HepG2 (cell line): ENCODE measurements around the gene NCKIPSD. TPM values are rescaled to one million over a fixed set of nuclear protein-coding genes. Genes with fewer than 3 reads are reported as not detected.

Experiments used
- ARNT2 ChIP-seq: sonication (generic); formaldehyde crosslinking; IDR thresholded peaks from 2 replicates; pipeline ENCODE4 v1.8.0; 2022; ENCODE audit warnings: mild to moderate bottlenecking, low read depth, missing genetic modification reagents, moderate library complexity
- CBX1 ChIP-seq: IDR thresholded peaks from one replicate; pipeline ENCODE4 v1.6.1; 2016; ENCODE audit warnings: antibody characterized with exemption, low read depth
- CENPX ChIP-seq: sonication (generic); formaldehyde crosslinking; IDR thresholded peaks from 2 replicates; pipeline ENCODE4 v1.9.0; 2021; ENCODE audit warnings: mild to moderate bottlenecking, missing genetic modification reagents, moderate library complexity
- DMAP1 ChIP-seq: IDR thresholded peaks from 2 replicates; pipeline ENCODE4 v1.6.1; 2016
- FLYWCH1 ChIP-seq: sonication (generic); formaldehyde crosslinking; IDR thresholded peaks from 2 replicates; pipeline ENCODE4 v1.8.1; 2023; ENCODE audit warnings: mild to moderate bottlenecking, missing genetic modification reagents
- GLI4 ChIP-seq: sonication (generic); formaldehyde crosslinking; IDR thresholded peaks from 2 replicates; pipeline ENCODE4 v1.5.1; 2020; ENCODE audit warnings: missing genetic modification reagents, mild to moderate bottlenecking, moderate library complexity, borderline replicate concordance
- HNRNPL ChIP-seq: fragments of 200-400 bp; formaldehyde crosslinking; IDR thresholded peaks from 2 replicates; pipeline ENCODE4 v1.6.1; 2017; ENCODE audit warnings: mild to moderate bottlenecking, low read depth, low read length
- HOXA7 ChIP-seq: sonication (generic); formaldehyde crosslinking; IDR thresholded peaks from 2 replicates; pipeline ENCODE4 v1.8.1; 2022; ENCODE audit warnings: mild to moderate bottlenecking, missing genetic modification reagents, moderate library complexity
- JARID2 ChIP-seq: sonication (generic); formaldehyde crosslinking; IDR thresholded peaks from 2 replicates; pipeline ENCODE4 v1.8.1; 2023; ENCODE audit warnings: missing genetic modification reagents, inconsistent platforms; ENCODE audit not compliant: insufficient replicate concordance
- MAFK ChIP-seq, 2 experiments: IDR thresholded peaks in 1 of 2; conservative IDR thresholded peaks in 1 of 2; 2 replicates each; pipeline ENCODE4 v1.6.1; 2011; ENCODE audit warnings: improper control_type of control experiment in 2 of 2, low read length in 2 of 2
- NR2F1 ChIP-seq, 2 experiments: fragments of 450-650 bp in 1 of 2; formaldehyde crosslinking in 1 of 2; IDR thresholded peaks; 2 replicates each; pipeline versions ENCODE4 v1.5.0 to v1.6.1; 2016 to 2020; ENCODE audit warnings: mild to moderate bottlenecking in 1 of 2, missing compliant biosample characterization in 1 of 2, missing genetic modification reagents in 1 of 2, moderate library complexity in 1 of 2
- POGZ ChIP-seq: sonication (generic); formaldehyde crosslinking; IDR thresholded peaks from 2 replicates; pipeline ENCODE4 v1.4.0; 2020; ENCODE audit warnings: mild to moderate bottlenecking, missing genetic modification reagents
- PPARG ChIP-seq: conservative IDR thresholded peaks from 2 replicates; pipeline ENCODE4 v1.6.1; 2016; ENCODE audit warnings: missing biosample characterization, missing genetic modification reagents
- SIN3B ChIP-seq: fragments of 150-350 bp; IDR thresholded peaks from 2 replicates; pipeline ENCODE4 v1.6.1; 2014; ENCODE audit warnings: low read length
- SRF ChIP-seq: IDR thresholded peaks from 2 replicates; pipeline ENCODE4 v1.6.1; 2011; ENCODE audit warnings: mild to moderate bottlenecking, low read depth, low read length, moderate library complexity
- STAG1 ChIP-seq: sonication (generic); formaldehyde crosslinking; IDR thresholded peaks from 2 replicates; pipeline ENCODE4 v1.4.0; 2020; ENCODE audit warnings: missing genetic modification reagents
- TGIF2 ChIP-seq: IDR thresholded peaks from 2 replicates; pipeline ENCODE4 v1.6.1; 2016; ENCODE audit warnings: control low read depth, missing compliant biosample characterization
- ZFX ChIP-seq: sonication (generic); formaldehyde crosslinking; IDR thresholded peaks from 2 replicates; pipeline ENCODE4 v1.4.0; 2020; ENCODE audit warnings: mild to moderate bottlenecking, low read depth, missing genetic modification reagents, moderate library complexity
- ZNF616 ChIP-seq: sonication (generic); formaldehyde crosslinking; IDR thresholded peaks from 2 replicates; pipeline ENCODE4 v1.5.0; 2020; ENCODE audit warnings: low read depth, mild to moderate bottlenecking, missing genetic modification reagents
- ZNF644 ChIP-seq: IDR thresholded peaks from 2 replicates; pipeline ENCODE4 v1.6.1; 2016; ENCODE audit warnings: low read depth
- ZNF841 ChIP-seq: sonication (generic); formaldehyde crosslinking; IDR thresholded peaks from 2 replicates; pipeline ENCODE4 v1.8.1; 2023; ENCODE audit warnings: missing genetic modification reagents, borderline replicate concordance
- polyA plus RNA-seq, 8 experiments: library from polyadenylated mRNA; depleted of rRNA in 3 of 8; stranded (reverse) in 7 of 8; unstranded in 1 of 8; fragments of >200 nt; fragmentation: Illumina TruSeq in 4 of 8; extraction: Trizol in 4 of 8; gene quantifications; 2 replicates each; pipeline versions ENCODE4 v1.2.1 to v1.2.3, GENCODE V29; 2011 to 2016; ENCODE audit warnings: low read depth in 4 of 8, missing spikeins in 1 of 8, mixed read lengths in 1 of 8; ENCODE audit not compliant: insufficient read depth in 1 of 8
- total RNA-seq, 5 experiments: library from RNA; depleted of rRNA; stranded (reverse); fragments of >200 nt; fragmentation: Illumina TruSeq; extraction: Trizol; gene quantifications; 2 replicates each; pipeline ENCODE4 v1.2.3, GENCODE V29; 2016; ENCODE audit warnings: low read depth in 1 of 5
- TF ChIP-seq, protein P1 (sequence below): sonication (generic); formaldehyde crosslinking; IDR thresholded peaks from 2 replicates; pipeline ENCODE4 v1.4.0; 2020; ENCODE audit warnings: missing genetic modification reagents
- TF ChIP-seq, protein P2 (sequence below): sonication (generic); formaldehyde crosslinking; IDR thresholded peaks from 2 replicates; pipeline ENCODE4 v1.4.0; 2020; ENCODE audit warnings: missing genetic modification reagents, borderline replicate concordance
- TF ChIP-seq, protein P3 (sequence below): sonication (generic); formaldehyde crosslinking; IDR thresholded peaks from 2 replicates; pipeline ENCODE4 v1.4.0; 2020; ENCODE audit warnings: mild to moderate bottlenecking, missing genetic modification reagents

Gene NCKIPSD
- total and polyA plus RNA-seq, 2 of the 13 experiments (the other 11 are each of a cell fraction or from before 2014, with no cell fraction given) = 13.5 to 35.2 TPM

DNA sequence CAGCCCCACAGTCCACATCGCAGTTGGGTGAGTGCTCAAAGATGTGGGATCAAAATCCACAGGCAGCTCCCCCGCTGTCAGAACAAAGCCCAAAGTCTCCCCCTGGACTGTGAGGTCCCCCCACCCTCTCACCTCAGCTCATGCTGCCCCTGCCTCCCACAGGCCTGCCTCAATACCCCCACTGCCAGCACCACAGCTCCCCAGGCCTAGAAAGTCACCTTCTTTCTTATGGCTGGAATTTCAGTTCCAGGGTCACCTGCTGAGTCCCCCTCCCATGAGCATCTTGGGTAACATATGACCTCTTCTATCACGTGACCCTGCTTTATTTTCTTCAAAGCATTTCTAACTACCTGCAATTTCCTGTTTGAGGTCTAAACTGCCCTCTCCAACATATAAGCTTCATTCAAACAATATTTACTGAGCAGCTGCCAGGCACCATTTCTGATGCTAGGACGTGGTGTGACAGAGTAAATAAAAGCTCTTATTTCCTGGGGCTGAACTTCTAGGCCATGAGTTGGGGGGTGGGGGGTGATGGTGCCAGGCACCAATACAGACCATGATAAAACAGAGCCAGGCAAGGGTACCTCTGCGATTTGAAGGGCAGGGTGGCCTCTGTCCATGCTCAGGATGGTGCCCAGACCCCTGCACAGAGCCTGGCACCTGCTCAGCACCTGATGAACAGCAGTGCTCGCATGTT is 61.7 kb downstream of the NCKIPSD start (continued):
- no peak for TF ChIP-seq FLYWCH1
- TF ChIP-seq, protein P1, sequence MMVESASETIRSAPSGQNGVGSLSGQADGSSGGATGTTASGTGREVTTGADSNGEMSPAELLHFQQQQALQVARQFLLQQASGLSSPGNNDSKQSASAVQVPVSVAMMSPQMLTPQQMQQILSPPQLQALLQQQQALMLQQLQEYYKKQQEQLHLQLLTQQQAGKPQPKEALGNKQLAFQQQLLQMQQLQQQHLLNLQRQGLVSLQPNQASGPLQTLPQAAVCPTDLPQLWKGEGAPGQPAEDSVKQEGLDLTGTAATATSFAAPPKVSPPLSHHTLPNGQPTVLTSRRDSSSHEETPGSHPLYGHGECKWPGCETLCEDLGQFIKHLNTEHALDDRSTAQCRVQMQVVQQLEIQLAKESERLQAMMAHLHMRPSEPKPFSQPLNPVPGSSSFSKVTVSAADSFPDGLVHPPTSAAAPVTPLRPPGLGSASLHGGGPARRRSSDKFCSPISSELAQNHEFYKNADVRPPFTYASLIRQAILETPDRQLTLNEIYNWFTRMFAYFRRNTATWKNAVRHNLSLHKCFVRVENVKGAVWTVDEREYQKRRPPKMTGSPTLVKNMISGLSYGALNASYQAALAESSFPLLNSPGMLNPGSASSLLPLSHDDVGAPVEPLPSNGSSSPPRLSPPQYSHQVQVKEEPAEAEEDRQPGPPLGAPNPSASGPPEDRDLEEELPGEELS (CRISPR knock-in tag) = peak; percentile 83
- no peak for TF ChIP-seq ZNF616
- TF ChIP-seq POGZ (CRISPR knock-in tag) = no peak
- TF ChIP-seq, protein P2, sequence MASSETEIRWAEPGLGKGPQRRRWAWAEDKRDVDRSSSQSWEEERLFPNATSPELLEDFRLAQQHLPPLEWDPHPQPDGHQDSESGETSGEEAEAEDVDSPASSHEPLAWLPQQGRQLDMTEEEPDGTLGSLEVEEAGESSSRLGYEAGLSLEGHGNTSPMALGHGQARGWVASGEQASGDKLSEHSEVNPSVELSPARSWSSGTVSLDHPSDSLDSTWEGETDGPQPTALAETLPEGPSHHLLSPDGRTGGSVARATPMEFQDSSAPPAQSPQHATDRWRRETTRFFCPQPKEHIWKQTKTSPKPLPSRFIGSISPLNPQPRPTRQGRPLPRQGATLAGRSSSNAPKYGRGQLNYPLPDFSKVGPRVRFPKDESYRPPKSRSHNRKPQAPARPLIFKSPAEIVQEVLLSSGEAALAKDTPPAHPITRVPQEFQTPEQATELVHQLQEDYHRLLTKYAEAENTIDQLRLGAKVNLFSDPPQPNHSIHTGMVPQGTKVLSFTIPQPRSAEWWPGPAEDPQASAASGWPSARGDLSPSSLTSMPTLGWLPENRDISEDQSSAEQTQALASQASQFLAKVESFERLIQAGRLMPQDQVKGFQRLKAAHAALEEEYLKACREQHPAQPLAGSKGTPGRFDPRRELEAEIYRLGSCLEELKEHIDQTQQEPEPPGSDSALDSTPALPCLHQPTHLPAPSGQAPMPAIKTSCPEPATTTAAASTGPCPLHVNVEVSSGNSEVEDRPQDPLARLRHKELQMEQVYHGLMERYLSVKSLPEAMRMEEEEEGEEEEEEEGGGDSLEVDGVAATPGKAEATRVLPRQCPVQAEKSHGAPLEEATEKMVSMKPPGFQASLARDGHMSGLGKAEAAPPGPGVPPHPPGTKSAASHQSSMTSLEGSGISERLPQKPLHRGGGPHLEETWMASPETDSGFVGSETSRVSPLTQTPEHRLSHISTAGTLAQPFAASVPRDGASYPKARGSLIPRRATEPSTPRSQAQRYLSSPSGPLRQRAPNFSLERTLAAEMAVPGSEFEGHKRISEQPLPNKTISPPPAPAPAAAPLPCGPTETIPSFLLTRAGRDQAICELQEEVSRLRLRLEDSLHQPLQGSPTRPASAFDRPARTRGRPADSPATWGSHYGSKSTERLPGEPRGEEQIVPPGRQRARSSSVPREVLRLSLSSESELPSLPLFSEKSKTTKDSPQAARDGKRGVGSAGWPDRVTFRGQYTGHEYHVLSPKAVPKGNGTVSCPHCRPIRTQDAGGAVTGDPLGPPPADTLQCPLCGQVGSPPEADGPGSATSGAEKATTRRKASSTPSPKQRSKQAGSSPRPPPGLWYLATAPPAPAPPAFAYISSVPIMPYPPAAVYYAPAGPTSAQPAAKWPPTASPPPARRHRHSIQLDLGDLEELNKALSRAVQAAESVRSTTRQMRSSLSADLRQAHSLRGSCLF (CRISPR knock-in tag) = no peak
- TF ChIP-seq HNRNPL = no peak
- no peak for TF ChIP-seq CBX1
- TF ChIP-seq TGIF2 = no peak
- no peak for TF ChIP-seq ZNF841 (CRISPR knock-in tag)
- TF ChIP-seq HOXA7 = no peak
- TF ChIP-seq GLI4 (CRISPR knock-in tag) = no peak
- TF ChIP-seq MAFK (conservative IDR thresholded peaks at IDR 0.05 in 1 of 2, IDR thresholded peaks at IDR 0.05 in 1 of 2; ENCODE audit: low read length in 2 of 2) = no peak
- TF ChIP-seq STAG1 (CRISPR knock-in tag) = 0 out of 2 replicates have a peak, but pooled peaks have one; percentile 3
- TF ChIP-seq, protein P3, sequence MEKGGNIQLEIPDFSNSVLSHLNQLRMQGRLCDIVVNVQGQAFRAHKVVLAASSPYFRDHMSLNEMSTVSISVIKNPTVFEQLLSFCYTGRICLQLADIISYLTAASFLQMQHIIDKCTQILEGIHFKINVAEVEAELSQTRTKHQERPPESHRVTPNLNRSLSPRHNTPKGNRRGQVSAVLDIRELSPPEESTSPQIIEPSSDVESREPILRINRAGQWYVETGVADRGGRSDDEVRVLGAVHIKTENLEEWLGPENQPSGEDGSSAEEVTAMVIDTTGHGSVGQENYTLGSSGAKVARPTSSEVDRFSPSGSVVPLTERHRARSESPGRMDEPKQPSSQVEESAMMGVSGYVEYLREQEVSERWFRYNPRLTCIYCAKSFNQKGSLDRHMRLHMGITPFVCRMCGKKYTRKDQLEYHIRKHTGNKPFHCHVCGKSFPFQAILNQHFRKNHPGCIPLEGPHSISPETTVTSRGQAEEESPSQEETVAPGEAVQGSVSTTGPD (CRISPR knock-in tag) = no peak; the same call in 1 of the 2 replicates
- TF ChIP-seq ZNF644 = no peak
- no peak for TF ChIP-seq JARID2 (CRISPR knock-in tag)
- TF ChIP-seq PPARG (CRISPR knock-in tag) = peak; percentile 51
- peak; percentile 76 for TF ChIP-seq ZFX (CRISPR knock-in tag)
- TF ChIP-seq ARNT2 = no peak
- no peak for TF ChIP-seq DMAP1 (CRISPR knock-in tag)
- no peak for TF ChIP-seq CENPX (CRISPR knock-in tag)
- no peak for TF ChIP-seq SIN3B
- TF ChIP-seq SRF = no peak
- peak in 1 of 2 experiments; percentile 74; a peak in 2 of 4 replicates for TF ChIP-seq NR2F1 (CRISPR knock-in tag; IDR thresholded peaks at IDR 0.05)
